GM12878 (cell line): ENCODE data around the gene CTIF. TPM values are rescaled to one million over a fixed set of nuclear protein-coding genes. Genes with fewer than 3 reads are reported as not detected.

Source experiments
- ATAC-seq: fragments of 200-7000 bp; cut with Tn5 transposase; 3 replicates; pipeline ENCODE4 v1.9.1; 2020; ENCODE audit warnings: mild to moderate bottlenecking, moderate library complexity
- BruUV-seq: library from RNA; stranded (reverse); fragments of 400-500 nt; replicated peaks from 2 replicates; lab custom pipeline; 2021; lab: Mats Ljungman, UMichigan
- CTCF ChIA-PET: fragments of 300-600 bp; sonication (Branson Sonifier 250); formaldehyde crosslinking; extraction: SDS; loops from one replicate; lab custom pipeline; 2021; ENCODE audit warnings: inconsistent platforms; lab: Yijun Ruan, JAX
- POLR2A ChIA-PET: fragments of 350-600 bp; formaldehyde crosslinking; extraction: SDS; loops from one replicate; lab custom pipeline; 2021; ENCODE audit warnings: inconsistent platforms; lab: Charles Lee
- RAD21 ChIA-PET: fragments of 300-600 bp; sonication (Branson Sonifier 250); formaldehyde crosslinking; loops from one replicate; lab custom pipeline; 2023; ENCODE audit warnings: antibody characterized with exemption; ENCODE audit not compliant: unreplicated experiment; lab: Charles Lee
- SMC1A ChIA-PET: fragments of 300-600 bp; sonication (Branson Sonifier 250); formaldehyde crosslinking; loops from one replicate; lab custom pipeline; 2023; ENCODE audit not compliant: unreplicated experiment, uncharacterized antibody; lab: Charles Lee
- DNase-seq: peaks from one replicate; pipeline ENCODE4 v3.0.0-alpha.2; 2011; ENCODE audit warnings: low read depth, low spot score
- FAIRE-seq: peaks from 3 replicates; lab custom pipeline; 2011; peaks lifted over from hg19 to GRCh38; lab: Jason Lieb, UNC
- H2AFZ ChIP-seq: 2 replicates; pipeline ENCODE4 v1.6.0; 2011; ENCODE audit warnings: low read depth, low read length, control low read depth; ENCODE audit not compliant: control insufficient read depth
- H3K27ac ChIP-seq: 2 replicates; pipeline ENCODE4 v1.5.1; 2011; ENCODE audit warnings: control low read depth; ENCODE audit not compliant: control insufficient read depth, insufficient read depth
- H3K27me3 ChIP-seq, 2 experiments: replicated peaks in 1 of 2; 2 replicates each; pipeline versions ENCODE4 v1.6.0 to v1.6.1; 2011; ENCODE audit warnings: low read length in 1 of 2; ENCODE audit not compliant: control insufficient read depth in 2 of 2, insufficient read depth in 2 of 2
- H3K36me3 ChIP-seq, 2 experiments: 2 replicates each; pipeline ENCODE4 v1.5.1; 2011; ENCODE audit warnings: low read length in 1 of 2; ENCODE audit not compliant: control insufficient read depth in 2 of 2, insufficient read depth in 2 of 2
- H3K4me1 ChIP-seq: 2 replicates; pipeline ENCODE4 v1.6.1; 2011; ENCODE audit warnings: mild to moderate bottlenecking, low read length, moderate library complexity, mixed read lengths; ENCODE audit not compliant: control insufficient read depth, insufficient read depth
- H3K4me2 ChIP-seq: 2 replicates; pipeline ENCODE4 v1.6.0; 2011; ENCODE audit warnings: control low read depth; ENCODE audit not compliant: control insufficient read depth, insufficient read depth
- H3K4me3 ChIP-seq: fragments of 200-600 bp; sonication (generic); 2 replicates; pipeline ENCODE4 v1.5.1; 2016
- H3K79me2 ChIP-seq: 2 replicates; pipeline ENCODE4 v1.6.0; 2011; ENCODE audit warnings: low read length; ENCODE audit not compliant: control insufficient read depth, insufficient read depth
- H3K9ac ChIP-seq: 2 replicates; pipeline ENCODE4 v1.8.0; 2011; ENCODE audit warnings: low read length, control low read depth, mixed read lengths; ENCODE audit not compliant: control insufficient read depth, insufficient read depth
- H3K9me3 ChIP-seq: replicated peaks from 3 replicates; pipeline ENCODE4 v1.5.1; 2011; ENCODE audit warnings: mild to moderate bottlenecking, low read length; ENCODE audit not compliant: control insufficient read depth, insufficient read depth
- H4K20me1 ChIP-seq: 2 replicates; pipeline ENCODE4 v1.6.0; 2011; ENCODE audit not compliant: control insufficient read depth, insufficient read depth
- BHLHE40 ChIP-seq, 2 experiments: fragments of 450-650 bp in 1 of 2; IDR thresholded peaks; 2 replicates each; pipeline ENCODE4 v1.6.1; 2011 to 2017; ENCODE audit warnings: low read depth in 2 of 2, borderline replicate concordance in 1 of 2, improper control_type of control experiment in 1 of 2, low read length in 1 of 2, mild to moderate bottlenecking in 1 of 2
- ELK1 ChIP-seq: IDR thresholded peaks from 2 replicates; pipeline ENCODE4 v1.6.1; 2012; ENCODE audit warnings: low read depth, low read length, improper control_type of control experiment
- MLLT1 ChIP-seq: fragments of 450-650 bp; IDR thresholded peaks from 2 replicates; pipeline ENCODE4 v1.6.1; 2016; ENCODE audit warnings: mild to moderate bottlenecking
- NRF1 ChIP-seq: conservative IDR thresholded peaks from 2 replicates; pipeline ENCODE4 v1.6.1; 2011; ENCODE audit warnings: mild to moderate bottlenecking, low read depth, low read length, improper control_type of control experiment
- POLR2AphosphoS2 ChIP-seq: IDR thresholded peaks from 2 replicates; pipeline ENCODE4 v1.6.1; 2011; ENCODE audit warnings: low read depth, mild to moderate bottlenecking, low read length, improper control_type of control experiment, moderate library complexity
- RBBP5 ChIP-seq: fragments of 200-600 bp; sonication (generic); conservative IDR thresholded peaks from 2 replicates; pipeline ENCODE4 v1.6.1; 2016
- SPI1 ChIP-seq: IDR thresholded peaks from 2 replicates; pipeline ENCODE4 v1.6.1; 2011; ENCODE audit warnings: low read depth, mild to moderate bottlenecking, low read length, moderate library complexity, borderline replicate concordance; ENCODE audit not compliant: insufficient read depth
- STAT3 ChIP-seq: IDR thresholded peaks from 2 replicates; pipeline ENCODE4 v1.6.1; 2011; ENCODE audit warnings: low read depth, low read length, improper control_type of control experiment
- TARDBP ChIP-seq: IDR thresholded peaks from 2 replicates; pipeline ENCODE4 v1.6.1; 2016; ENCODE audit warnings: borderline replicate concordance
- WRNIP1 ChIP-seq: IDR thresholded peaks from 2 replicates; pipeline ENCODE4 v1.6.1; 2011; ENCODE audit warnings: low read depth, low read length, improper control_type of control experiment, borderline replicate concordance
- YY1 ChIP-seq: IDR thresholded peaks from 2 replicates; pipeline ENCODE4 v1.6.1; 2011; ENCODE audit warnings: low read depth, mild to moderate bottlenecking, low read length
- WGBS: methylation state at CpG from one replicate; pipeline ENCODE4 v1.1.6; 2016; ENCODE audit warnings: low lambda C conversion rate; ENCODE audit not compliant: insufficient replicate concordance, insufficient coverage; ENCODE audit errors: missing lambda C conversion rate; 5-methylcytosine and 5-hydroxymethylcytosine counted together
- in situ Hi-C: fragments of 300-500 bp; cut with MboI; formaldehyde crosslinking; loops from 9 replicates; pipeline ENCODE4 v1.14.3; 2018; ENCODE audit warnings: mixed read lengths
- intact Hi-C: fragments of 100-400 bp; cut with micrococcal nuclease; formaldehyde crosslinking; loops from one replicate; pipeline ENCODE4 v1.14.2; 2022; ENCODE audit not compliant: unreplicated experiment
- polyA plus RNA-seq, 11 experiments: library from polyadenylated mRNA; depleted of rRNA in 4 of 11; unstranded in 6 of 11; stranded (reverse) in 5 of 11; fragments of >200 nt; fragmentation: Nextera tagmentation in 4 of 11; fragmentation: Illumina TruSeq in 1 of 11; extraction: Ambion mirVana in 4 of 11; extraction: Trizol in 1 of 11; gene quantifications; 1 replicate in 1 of 11; 2 replicates in 10 of 11; pipeline versions ENCODE4 v1.2.1 to v1.2.3, GENCODE V29; 2011 to 2016; ENCODE audit warnings: inconsistent platforms in 2 of 11, missing spikeins in 2 of 11, low read depth in 1 of 11
- total RNA-seq, 4 experiments: library from RNA; depleted of rRNA in 3 of 4; stranded (reverse); fragments of >200 nt in 3 of 4; fragmentation: Illumina TruSeq in 1 of 4; extraction: Trizol in 1 of 4; gene quantifications; 2 replicates each; pipeline versions ENCODE4 v1.2.1 to v1.2.3, GENCODE V29; 2013 to 2021
- TF ChIP-seq, protein P1 (sequence below): fragments of 450-650 bp; IDR thresholded peaks from 2 replicates; pipeline ENCODE4 v1.6.1; 2014; ENCODE audit warnings: mild to moderate bottlenecking
- TF ChIP-seq, protein P2 (sequence below): IDR thresholded peaks from 2 replicates; pipeline ENCODE4 v1.6.1; 2012; ENCODE audit warnings: improper control_type of control experiment, low read depth, low read length; ENCODE audit not compliant: insufficient replicate concordance

Gene CTIF
- total and polyA plus RNA-seq, 10 of the 15 experiments (the other 5 are each of a cell fraction or from before 2014, with no cell fraction given) = 0.06 to 11.6 (median 2.5) TPM

- no peak for TF ChIP-seq BHLHE40 (IDR thresholded peaks at IDR 0.05; ENCODE audit: borderline replicate concordance in 1 of 2, low read depth in 2 of 2, low read length in 1 of 2)
- no peak for TF ChIP-seq TARDBP
- TF ChIP-seq, all 136 proteins: peak for 0
Observed at GRCh38 chr18:48713309-48713708, 174.5 kb downstream of the CTIF start (continued).

- no peak for ATAC-seq
- RAD21 ChIA-PET = interaction anchor here (0.6 to 2.2 kb wide), 12 partner anchors 9 to 735 kb away, joined by 3 to 7 read pairs (median 4); no protein-coding TSS in a partner anchor
- TF ChIP-seq ELK1 (no peak), MLLT1 (no peak), NRF1 (no peak), YY1 (no peak), WRNIP1 (no peak), STAT3 (no peak), RBBP5 (no peak), SPI1 (no peak), POLR2AphosphoS2 (no peak)
- TF ChIP-seq, protein P1, sequence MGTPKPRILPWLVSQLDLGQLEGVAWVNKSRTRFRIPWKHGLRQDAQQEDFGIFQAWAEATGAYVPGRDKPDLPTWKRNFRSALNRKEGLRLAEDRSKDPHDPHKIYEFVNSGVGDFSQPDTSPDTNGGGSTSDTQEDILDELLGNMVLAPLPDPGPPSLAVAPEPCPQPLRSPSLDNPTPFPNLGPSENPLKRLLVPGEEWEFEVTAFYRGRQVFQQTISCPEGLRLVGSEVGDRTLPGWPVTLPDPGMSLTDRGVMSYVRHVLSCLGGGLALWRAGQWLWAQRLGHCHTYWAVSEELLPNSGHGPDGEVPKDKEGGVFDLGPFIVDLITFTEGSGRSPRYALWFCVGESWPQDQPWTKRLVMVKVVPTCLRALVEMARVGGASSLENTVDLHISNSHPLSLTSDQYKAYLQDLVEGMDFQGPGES = no peak
- TF ChIP-seq, protein P2, sequence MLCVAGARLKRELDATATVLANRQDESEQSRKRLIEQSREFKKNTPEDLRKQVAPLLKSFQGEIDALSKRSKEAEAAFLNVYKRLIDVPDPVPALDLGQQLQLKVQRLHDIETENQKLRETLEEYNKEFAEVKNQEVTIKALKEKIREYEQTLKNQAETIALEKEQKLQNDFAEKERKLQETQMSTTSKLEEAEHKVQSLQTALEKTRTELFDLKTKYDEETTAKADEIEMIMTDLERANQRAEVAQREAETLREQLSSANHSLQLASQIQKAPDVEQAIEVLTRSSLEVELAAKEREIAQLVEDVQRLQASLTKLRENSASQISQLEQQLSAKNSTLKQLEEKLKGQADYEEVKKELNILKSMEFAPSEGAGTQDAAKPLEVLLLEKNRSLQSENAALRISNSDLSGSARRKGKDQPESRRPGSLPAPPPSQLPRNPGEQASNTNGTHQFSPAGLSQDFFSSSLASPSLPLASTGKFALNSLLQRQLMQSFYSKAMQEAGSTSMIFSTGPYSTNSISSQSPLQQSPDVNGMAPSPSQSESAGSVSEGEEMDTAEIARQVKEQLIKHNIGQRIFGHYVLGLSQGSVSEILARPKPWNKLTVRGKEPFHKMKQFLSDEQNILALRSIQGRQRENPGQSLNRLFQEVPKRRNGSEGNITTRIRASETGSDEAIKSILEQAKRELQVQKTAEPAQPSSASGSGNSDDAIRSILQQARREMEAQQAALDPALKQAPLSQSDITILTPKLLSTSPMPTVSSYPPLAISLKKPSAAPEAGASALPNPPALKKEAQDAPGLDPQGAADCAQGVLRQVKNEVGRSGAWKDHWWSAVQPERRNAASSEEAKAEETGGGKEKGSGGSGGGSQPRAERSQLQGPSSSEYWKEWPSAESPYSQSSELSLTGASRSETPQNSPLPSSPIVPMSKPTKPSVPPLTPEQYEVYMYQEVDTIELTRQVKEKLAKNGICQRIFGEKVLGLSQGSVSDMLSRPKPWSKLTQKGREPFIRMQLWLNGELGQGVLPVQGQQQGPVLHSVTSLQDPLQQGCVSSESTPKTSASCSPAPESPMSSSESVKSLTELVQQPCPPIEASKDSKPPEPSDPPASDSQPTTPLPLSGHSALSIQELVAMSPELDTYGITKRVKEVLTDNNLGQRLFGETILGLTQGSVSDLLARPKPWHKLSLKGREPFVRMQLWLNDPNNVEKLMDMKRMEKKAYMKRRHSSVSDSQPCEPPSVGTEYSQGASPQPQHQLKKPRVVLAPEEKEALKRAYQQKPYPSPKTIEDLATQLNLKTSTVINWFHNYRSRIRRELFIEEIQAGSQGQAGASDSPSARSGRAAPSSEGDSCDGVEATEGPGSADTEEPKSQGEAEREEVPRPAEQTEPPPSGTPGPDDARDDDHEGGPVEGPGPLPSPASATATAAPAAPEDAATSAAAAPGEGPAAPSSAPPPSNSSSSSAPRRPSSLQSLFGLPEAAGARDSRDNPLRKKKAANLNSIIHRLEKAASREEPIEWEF = no peak
Observed at GRCh38 chr18:48714873-48715272, 176.0 kb downstream of the CTIF start.

More at GRCh38 chr18:48714873-48715272, 176.0 kb downstream of the CTIF start:
- Histone ChIP-seq H3K27ac (no peak overlapping the region), H3K36me3 (no peaks in the 10 kb centered on the region), H3K9me3 (no peaks in the 10 kb centered on the region; the same call in 2 of the 3 replicates), H3K4me1 (peaks cover 11% of the 10 kb centered on the region), H4K20me1 (no peaks in the 10 kb centered on the region), H2AFZ (no peak overlapping the region), H3K4me2 (no peak overlapping the region), H3K27me3 (no peaks in the 10 kb centered on the region), H3K79me2 (no peaks in the 10 kb centered on the region), H3K4me3 (no peak overlapping the region), H3K9ac (no peak overlapping the region)
- FAIRE-seq (no peak), DNase-seq (no peak)
- SMC1A ChIA-PET = interaction anchor here (0.8 to 3.7 kb wide), 16 partner anchors 11 to 524 kb away, joined by 3 to 32 read pairs (median 3); no protein-coding TSS in a partner anchor
- CTCF ChIA-PET = interaction anchor here (0.5 to 2.6 kb wide), 15 partner anchors 9 to 1596 kb away, joined by 3 to 7 read pairs (median 3); no protein-coding TSS in a partner anchor
- intact Hi-C loops (loop anchor here (5.0 kb wide), 2 partner anchors 117 to 202 kb away; no protein-coding TSS in a partner anchor), in situ Hi-C loops (no loop called here)
- no TSS peak for BruUV-seq
- whole genome bisulfite sequencing = 80% methylated on average over 6 of the region's 6 CpGs
- POLR2A ChIA-PET = interaction anchor here (0.6 to 1.0 kb wide), 3 partner anchors 9 to 341 kb away, joined by 3 to 5 read pairs (median 3); no protein-coding TSS in a partner anchor
